HepG2 (cell line): ENCODE data around the gene SNX10. TPM values are rescaled to one million over a fixed set of nuclear protein-coding genes. Genes with fewer than 3 reads are reported as not detected.
A peak's percentile ranks its signal among the peaks of the same experiment; 100 is the strongest.

ENCODE experiments used
- ATAC-seq: fragments of 200-7000 bp; cut with Tn5 transposase; 3 replicates; pipeline ENCODE4 v1.9.1; 2020; ENCODE audit warnings: mild to moderate bottlenecking, moderate library complexity
- BruUV-seq: library from RNA; stranded (reverse); fragments of 400-500 nt; replicated peaks from 2 replicates; lab custom pipeline; 2021; lab: Mats Ljungman, UMichigan
- CTCF ChIA-PET: fragments of 300-600 bp; formaldehyde crosslinking; extraction: SDS; loops from one replicate; lab custom pipeline; 2021; ENCODE audit warnings: low total read pairs, inconsistent platforms, low intra/inter-chr PET ratio; lab: Yijun Ruan, JAX
- POLR2A ChIA-PET: fragments of 350-600 bp; sonication (Branson Sonifier 250); formaldehyde crosslinking; loops from one replicate; lab custom pipeline; 2020; ENCODE audit warnings: antibody characterized with exemption, inconsistent platforms; lab: Yijun Ruan, JAX
- DNase-seq: peaks from one replicate; pipeline ENCODE4 v3.0.0-alpha.2; 2015; ENCODE audit warnings: low spot score
- FAIRE-seq: peaks from 3 replicates; lab custom pipeline; 2011; peaks lifted over from hg19 to GRCh38; lab: Jason Lieb, UNC
- H2AFZ ChIP-seq: one replicate; pipeline ENCODE4 v1.6.1; 2011; ENCODE audit warnings: low read length, inconsistent platforms
- H3K27ac ChIP-seq: fragments of 300-600 bp; 3 replicates; pipeline ENCODE4 v1.8.0; 2011; ENCODE audit warnings: mixed run types, mild to moderate bottlenecking, mixed read lengths, low read length, inconsistent platforms; ENCODE audit not compliant: insufficient read depth; ENCODE audit errors: extremely low read length
- H3K27me3 ChIP-seq, 2 experiments: fragments of 200-600 bp in 1 of 2; 2 replicates in 1 of 2; 3 replicates in 1 of 2; pipeline versions ENCODE4 v1.6.0 to v1.8.0; 2011; ENCODE audit warnings: low read length in 2 of 2, mild to moderate bottlenecking in 2 of 2, moderate library complexity in 2 of 2, inconsistent platforms in 1 of 2; ENCODE audit not compliant: insufficient read depth in 2 of 2, control insufficient read depth in 1 of 2
- H3K36me3 ChIP-seq, 2 experiments: fragments of 200-600 bp in 1 of 2; replicated peaks in 1 of 2; 2 replicates in 1 of 2; 3 replicates in 1 of 2; pipeline versions ENCODE4 v1.5.1 to v1.8.0; 2011; ENCODE audit warnings: low read length in 2 of 2, inconsistent platforms in 1 of 2; ENCODE audit not compliant: insufficient read depth in 2 of 2, control insufficient read depth in 1 of 2
- H3K4me1 ChIP-seq: 2 replicates; pipeline ENCODE4 v1.5.1; 2012; ENCODE audit warnings: low read length, inconsistent platforms; ENCODE audit not compliant: insufficient read depth
- H3K4me2 ChIP-seq: 2 replicates; pipeline ENCODE4 v1.6.0; 2011; ENCODE audit warnings: low read depth, low read length, inconsistent platforms
- H3K4me3 ChIP-seq, 3 experiments: fragments of 200-600 bp in 1 of 3; sonication (generic), shearing (Covaris generic) in 1 of 3; replicated peaks in 1 of 3; 2 replicates each; pipeline ENCODE4 v1.5.1; 2011 to 2016; ENCODE audit warnings: low read length in 3 of 3, inconsistent platforms in 2 of 3, low read depth in 2 of 3, mild to moderate bottlenecking in 2 of 3, control low read depth in 1 of 3, mixed read lengths in 1 of 3; ENCODE audit not compliant: insufficient read depth in 1 of 3
- H3K79me2 ChIP-seq: one replicate; pipeline ENCODE4 v1.6.1; 2011; ENCODE audit warnings: low read length, inconsistent platforms; ENCODE audit not compliant: insufficient read depth
- H3K9ac ChIP-seq: 2 replicates; pipeline ENCODE4 v1.6.0; 2011; ENCODE audit warnings: mild to moderate bottlenecking, low read depth, low read length, inconsistent platforms; ENCODE audit not compliant: insufficient read depth
- H3K9me3 ChIP-seq: 2 replicates; pipeline ENCODE4 v1.5.1; 2012; ENCODE audit warnings: mild to moderate bottlenecking, low read length
- H4K20me1 ChIP-seq: 2 replicates; pipeline ENCODE4 v1.6.0; 2011; ENCODE audit warnings: inconsistent platforms, mild to moderate bottlenecking, low read length, moderate library complexity; ENCODE audit not compliant: insufficient read depth
- HOXA5 ChIP-seq: sonication (generic); formaldehyde crosslinking; IDR thresholded peaks from 2 replicates; pipeline ENCODE4 v1.4.0; 2020; ENCODE audit warnings: missing genetic modification reagents
- IRF2 ChIP-seq: IDR thresholded peaks from 2 replicates; pipeline ENCODE4 v1.6.1; 2018; ENCODE audit warnings: missing genetic modification reagents, missing compliant biosample characterization
- NCOA2 ChIP-seq: sonication (generic); formaldehyde crosslinking; IDR thresholded peaks from 2 replicates; pipeline ENCODE4 v1.8.0; 2022; ENCODE audit warnings: inconsistent platforms
- NFE2L1 ChIP-seq: sonication (generic); formaldehyde crosslinking; IDR thresholded peaks from 2 replicates; pipeline ENCODE4 v1.4.0; 2020; ENCODE audit warnings: missing genetic modification reagents, mild to moderate bottlenecking, borderline replicate concordance
- UBTF ChIP-seq: sonication (generic); formaldehyde crosslinking; IDR thresholded peaks from 2 replicates; pipeline ENCODE4 v1.4.0; 2020; ENCODE audit warnings: mild to moderate bottlenecking, missing genetic modification reagents
- ZNF136 ChIP-seq: sonication (generic); formaldehyde crosslinking; IDR thresholded peaks from 2 replicates; pipeline ENCODE4 v1.8.1; 2022; ENCODE audit warnings: low read depth, mild to moderate bottlenecking, moderate library complexity, missing genetic modification reagents
- ZNF337 ChIP-seq: sonication (generic); formaldehyde crosslinking; IDR thresholded peaks from 2 replicates; pipeline ENCODE4 v1.5.1; 2020; ENCODE audit warnings: missing genetic modification reagents, low read depth, mild to moderate bottlenecking, borderline replicate concordance
- ZNF792 ChIP-seq: IDR thresholded peaks from 2 replicates; pipeline ENCODE4 v1.6.1; 2016
- WGBS: methylation state at CpG from one replicate; pipeline ENCODE4 v1.1.6; 2017; ENCODE audit warnings: low lambda C conversion rate; 5-methylcytosine and 5-hydroxymethylcytosine counted together
- in situ Hi-C: cut with HindIII; loops from 2 replicates; pipeline ENCODE4 v1.10.0; 2017; ENCODE audit warnings: low pct_unique_long_range_greater_than_20kb; ENCODE audit not compliant: extremely low pct_ligation_motif_present
- intact Hi-C: fragments of 100-400 bp; cut with micrococcal nuclease; formaldehyde crosslinking; loops from one replicate; pipeline ENCODE4 v1.10.0; 2022; ENCODE audit not compliant: unreplicated experiment
- polyA plus RNA-seq, 8 experiments: library from polyadenylated mRNA; depleted of rRNA in 3 of 8; stranded (reverse) in 7 of 8; unstranded in 1 of 8; fragments of >200 nt; fragmentation: Illumina TruSeq in 4 of 8; extraction: Trizol in 4 of 8; gene quantifications; 2 replicates each; pipeline versions ENCODE4 v1.2.1 to v1.2.3, GENCODE V29; 2011 to 2016; ENCODE audit warnings: low read depth in 4 of 8, missing spikeins in 1 of 8, mixed read lengths in 1 of 8; ENCODE audit not compliant: insufficient read depth in 1 of 8
- total RNA-seq, 5 experiments: library from RNA; depleted of rRNA; stranded (reverse); fragments of >200 nt; fragmentation: Illumina TruSeq; extraction: Trizol; gene quantifications; 2 replicates each; pipeline ENCODE4 v1.2.3, GENCODE V29; 2016; ENCODE audit warnings: low read depth in 1 of 5

SNX10 gene
- total and polyA plus RNA-seq, 2 of the 13 experiments (the other 11 are each of a cell fraction or from before 2014, with no cell fraction given) = 26.0 to 27.6 TPM

GRCh38 chr7:26326211-26326610 is 34.5 kb downstream of the SNX10 start:
- H3K9me3 ChIP-seq = no peaks in the 10 kb centered on the region
- H3K9ac ChIP-seq = no peak overlapping the region
- no peaks in the 10 kb centered on the region for H3K27me3 ChIP-seq
- H3K4me2 ChIP-seq = no peak overlapping the region
- ChIA-PET POLR2A (no interaction called here), CTCF (no interaction called here)
- no peak overlapping the region for H3K27ac ChIP-seq
- peaks cover 3% of the 10 kb centered on the region for H3K79me2 ChIP-seq
- no TSS peak for BruUV-seq
- no peak for ATAC-seq
- FAIRE-seq = no peak
- intact Hi-C loops = no loop called here
- WGBS = 96% methylated on average over 3 of the region's 3 CpGs
- H2AFZ ChIP-seq = no peak overlapping the region
- no peaks in the 10 kb centered on the region; the same call in 1 of the 2 replicates for H4K20me1 ChIP-seq
- no peak for DNase-seq
- H3K36me3 ChIP-seq = no peaks in the 10 kb centered on the region; a peak in 1 of 5 replicates
- H3K4me3 ChIP-seq = no peak overlapping the region
- TF ChIP-seq HOXA5 (CRISPR knock-in tag) (no peak), IRF2 (no peak), ZNF337 (no peak), NCOA2 (CRISPR knock-in tag) (no peak)
- H3K4me1 ChIP-seq = peaks cover 14% of the 10 kb centered on the region
- in situ Hi-C loops = no loop called here

- peaks cover 3% of the 10 kb centered on the region for H3K79me2 ChIP-seq
- no peak overlapping the region for H3K4me3 ChIP-seq
- H3K27me3 ChIP-seq = no peaks in the 10 kb centered on the region
- no TSS peak for BruUV-seq
- H3K9ac ChIP-seq = no peak overlapping the region
- intact Hi-C loops (no loop called here), in situ Hi-C loops (no loop called here)
- ATAC-seq (peak; percentile 81), DNase-seq (no peak), FAIRE-seq (no peak)
- H4K20me1 ChIP-seq = no peaks in the 10 kb centered on the region; the same call in 1 of the 2 replicates
- no peak overlapping the region for H3K4me2 ChIP-seq
- CTCF ChIA-PET = no interaction called here
- H3K4me1 ChIP-seq = peaks cover 10% of the 10 kb centered on the region; the same call in 1 of the 2 replicates
- H3K36me3 ChIP-seq = no peaks in the 10 kb centered on the region
- H3K9me3 ChIP-seq = no peaks in the 10 kb centered on the region
- 97% methylated on average over 7 of the region's 7 CpGs for WGBS
- TF ChIP-seq ZNF136 (no peak), ZNF337 (no peak), NFE2L1 (CRISPR knock-in tag) (no peak), ZNF792 (CRISPR knock-in tag) (no peak), UBTF (no peak)
- POLR2A ChIA-PET = interaction anchor here (1.2 kb wide), 1 partner anchor 23 kb away, joined by 3 read pairs; no protein-coding TSS in a partner anchor
- H2AFZ ChIP-seq = no peak overlapping the region
- no peak overlapping the region for H3K27ac ChIP-seq
These were observed 37.1 kb downstream of the SNX10 start for GRCh38 chr7:26328498-26329390.
